HFF-Myc (cell line): Measurements from ENCODE around the gene CCDC191.

Source experiments
- DNase-seq: peaks from one replicate; pipeline ENCODE4 v3.0.0-alpha.2; 2011; ENCODE audit warnings: low read depth; ENCODE audit errors: extremely low read depth
- H3K4me3 ChIP-seq: replicated peaks from 2 replicates; pipeline ENCODE4 v1.5.1; 2011; ENCODE audit warnings: low read depth, mild to moderate bottlenecking, control low read depth, low read length
- TF ChIP-seq, protein P1 (sequence below): IDR thresholded peaks from 2 replicates; pipeline ENCODE4 v1.5.1; 2012; ENCODE audit warnings: mild to moderate bottlenecking, low read depth, low read length, control low read depth; ENCODE audit errors: missing control alignments

The CCDC191 gene

GRCh38 chr3:114093596-114093995 is 37.3 kb upstream of the CCDC191 start:
- TF ChIP-seq, protein P1, sequence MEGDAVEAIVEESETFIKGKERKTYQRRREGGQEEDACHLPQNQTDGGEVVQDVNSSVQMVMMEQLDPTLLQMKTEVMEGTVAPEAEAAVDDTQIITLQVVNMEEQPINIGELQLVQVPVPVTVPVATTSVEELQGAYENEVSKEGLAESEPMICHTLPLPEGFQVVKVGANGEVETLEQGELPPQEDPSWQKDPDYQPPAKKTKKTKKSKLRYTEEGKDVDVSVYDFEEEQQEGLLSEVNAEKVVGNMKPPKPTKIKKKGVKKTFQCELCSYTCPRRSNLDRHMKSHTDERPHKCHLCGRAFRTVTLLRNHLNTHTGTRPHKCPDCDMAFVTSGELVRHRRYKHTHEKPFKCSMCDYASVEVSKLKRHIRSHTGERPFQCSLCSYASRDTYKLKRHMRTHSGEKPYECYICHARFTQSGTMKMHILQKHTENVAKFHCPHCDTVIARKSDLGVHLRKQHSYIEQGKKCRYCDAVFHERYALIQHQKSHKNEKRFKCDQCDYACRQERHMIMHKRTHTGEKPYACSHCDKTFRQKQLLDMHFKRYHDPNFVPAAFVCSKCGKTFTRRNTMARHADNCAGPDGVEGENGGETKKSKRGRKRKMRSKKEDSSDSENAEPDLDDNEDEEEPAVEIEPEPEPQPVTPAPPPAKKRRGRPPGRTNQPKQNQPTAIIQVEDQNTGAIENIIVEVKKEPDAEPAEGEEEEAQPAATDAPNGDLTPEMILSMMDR: no peak
- H3K4me3 ChIP-seq: no peak overlapping the region
- peak; percentile 29 for DNase-seq

DNA sequence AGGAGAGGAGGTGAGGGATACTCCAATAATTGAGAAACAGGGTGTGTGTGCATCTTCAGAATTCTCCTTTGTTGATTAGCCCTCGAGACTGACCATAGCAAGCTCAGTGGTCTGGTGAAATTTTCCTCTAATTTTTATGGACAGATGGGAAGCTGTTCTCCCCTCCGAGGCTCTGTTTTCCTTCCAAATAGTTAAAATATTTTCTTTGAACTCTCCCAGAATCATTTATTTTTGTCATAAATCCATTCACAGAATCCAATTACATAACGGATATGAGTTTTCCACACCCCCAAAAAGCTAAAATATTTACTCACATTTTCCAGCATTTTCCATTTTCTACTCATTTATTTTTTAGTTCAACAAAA is 36.7 kb upstream of the CCDC191 start:
- TF ChIP-seq, protein P1: no peak
- H3K4me3 ChIP-seq: no peak overlapping the region
- no peak for DNase-seq

- DNase-seq: no peak
These were observed 36.1 kb upstream of the CCDC191 start for GRCh38 chr3:114092151-114093015.

DNA sequence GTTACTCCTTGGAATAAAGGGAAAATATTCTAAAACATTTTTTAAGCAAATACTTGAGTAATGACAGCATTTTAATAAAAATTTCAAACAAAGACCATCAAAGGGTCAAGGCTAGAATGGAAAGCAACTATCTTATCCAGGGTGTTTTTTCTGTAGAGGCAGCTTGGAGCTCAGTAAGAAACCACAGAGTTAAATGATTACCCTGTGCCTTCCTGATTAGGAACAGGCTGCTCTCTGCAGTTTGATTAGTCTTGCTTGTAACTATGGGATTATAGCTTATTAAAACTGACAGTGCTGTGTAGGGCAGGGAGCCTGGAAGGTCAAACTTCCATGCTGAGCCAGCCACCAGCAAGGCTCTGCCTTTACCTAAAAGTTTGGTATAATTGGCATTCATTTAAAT is 33.3 kb upstream of the CCDC191 start:
- TF ChIP-seq, protein P1: no peak
- DNase-seq: no peak
- no peak overlapping the region for H3K4me3 ChIP-seq

More at GRCh38 chr3:114092151-114093015, 36.1 kb upstream of the CCDC191 start:
- TF ChIP-seq, protein P1: no peak
- no peak overlapping the region for H3K4me3 ChIP-seq

DNA sequence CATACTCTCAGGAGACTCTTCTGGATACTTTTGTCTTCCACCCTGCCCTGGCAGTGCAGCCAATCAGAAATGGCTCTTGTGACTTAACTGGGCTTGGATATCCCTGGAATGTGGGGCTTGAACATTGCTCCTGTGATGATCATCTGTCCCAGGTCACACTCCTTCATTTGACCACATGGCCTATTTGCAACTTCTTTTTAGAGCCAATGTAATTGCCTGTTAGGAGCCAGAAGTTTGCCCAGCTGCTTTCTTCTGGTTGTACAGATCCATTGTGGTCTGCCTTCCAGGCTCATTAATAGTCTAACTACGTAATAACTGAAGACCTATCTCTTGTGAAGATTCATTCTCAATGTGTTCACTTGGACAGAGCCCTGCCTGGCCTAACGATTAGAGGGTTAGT is 30.0 kb upstream of the CCDC191 start:
- no peak for DNase-seq
- H3K4me3 ChIP-seq: no peak overlapping the region
- TF ChIP-seq, protein P1: no peak

DNA sequence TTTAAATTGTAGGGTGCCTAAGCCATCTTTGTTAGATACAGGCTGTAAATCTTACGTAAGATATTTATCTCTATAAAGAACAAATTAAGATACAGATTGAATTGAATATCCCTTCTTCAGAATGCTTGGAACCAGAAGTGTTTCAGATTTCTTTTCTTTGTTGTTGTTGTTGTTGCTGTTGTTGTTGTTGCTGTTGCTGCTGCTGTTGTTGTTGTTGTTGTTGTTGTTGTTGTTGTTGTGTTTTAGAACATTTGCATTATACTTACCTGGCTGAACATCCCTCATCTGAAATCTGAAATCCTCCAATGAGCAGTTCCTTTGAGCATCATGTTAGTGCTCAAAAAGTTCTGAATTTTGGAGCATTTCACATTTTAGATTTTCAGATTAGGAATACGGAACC is 26.8 kb upstream of the CCDC191 start:
- TF ChIP-seq, protein P1: no peak
- no peak for DNase-seq

GRCh38 chr3:114081037-114081436 is 24.7 kb upstream of the CCDC191 start:
- TF ChIP-seq, protein P1: no peak
- no peak overlapping the region for H3K4me3 ChIP-seq
- no peak for DNase-seq

More for the DNA sequence above, 26.8 kb upstream of the CCDC191 start:
- no peak overlapping the region for H3K4me3 ChIP-seq
